ENCODE results near the gene ESF1. TPM values are rescaled to one million over a fixed set of nuclear protein-coding genes. Genes with fewer than 3 reads are reported as not detected.
"Not testable (repeated sequence)": the region's sequence is repeated elsewhere in the genome, so short reads cannot be mapped to it uniquely, and the experiment has no call there.

Gene ESF1
- total RNA-seq, 1 experiment from 2014 or later: 11.4 TPM

DNA sequence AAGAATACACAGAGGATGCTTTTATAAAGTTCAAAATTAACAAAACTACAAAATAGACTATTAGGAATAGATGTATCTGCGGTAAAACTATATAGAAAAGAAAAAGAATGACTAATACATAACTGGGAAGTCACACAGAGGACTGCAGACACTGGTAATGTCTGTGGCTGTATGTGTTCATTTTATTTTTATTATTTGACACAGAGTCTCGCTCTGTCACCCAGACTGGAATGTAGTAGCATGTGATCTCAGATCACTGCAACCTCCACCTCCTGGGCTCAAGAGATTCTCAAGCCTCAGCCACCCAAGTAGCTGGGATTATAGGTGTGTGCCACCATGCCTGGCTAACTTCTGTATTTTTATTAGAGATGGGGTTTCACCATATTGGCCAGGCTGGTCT lies 38.9 kb downstream of the ESF1 start:
- DNase-seq (ENCODE audit: low read depth): no peak

DNA sequence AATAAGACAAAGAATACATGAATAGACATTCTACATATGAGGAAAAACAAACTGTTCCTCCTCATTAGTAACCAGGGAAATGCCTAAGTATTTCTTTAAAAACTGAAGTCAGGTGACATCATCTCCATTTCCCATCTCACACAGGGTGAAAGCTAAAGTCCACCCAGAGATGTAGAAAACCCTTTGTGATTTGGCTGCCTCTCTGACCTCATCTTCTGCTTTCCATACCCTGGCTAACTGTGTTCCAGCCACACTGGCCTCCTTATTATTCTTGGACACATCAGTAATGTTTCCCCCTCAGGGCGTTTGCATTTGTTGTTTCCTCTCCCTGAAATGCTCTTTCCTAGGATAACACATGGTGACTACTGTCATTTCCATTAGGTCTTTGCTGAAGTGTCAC lies 40.4 kb downstream of the ESF1 start:
- no peak for DNase-seq (ENCODE audit: low read depth)

DNA sequence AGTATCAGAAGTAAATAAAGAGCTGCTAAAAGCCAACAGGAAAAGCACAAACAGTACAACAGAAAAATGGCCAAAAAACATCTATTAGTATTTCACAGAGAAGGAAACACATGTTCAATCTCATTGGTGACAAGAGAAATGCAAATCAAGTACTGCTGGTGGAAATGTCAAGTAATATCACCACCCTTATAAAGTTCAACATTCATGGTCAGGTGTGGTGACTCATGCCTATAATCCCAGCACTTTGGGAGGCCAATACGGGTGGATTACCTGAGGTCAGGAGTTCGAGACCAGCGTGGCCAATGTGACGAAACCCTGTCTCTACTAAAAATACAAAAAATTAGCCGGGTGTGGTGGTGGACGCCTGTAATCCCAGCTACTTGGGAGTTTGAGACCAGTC lies 42.8 kb downstream of the ESF1 start:
- no peak for DNase-seq (ENCODE audit: low read depth)

DNA sequence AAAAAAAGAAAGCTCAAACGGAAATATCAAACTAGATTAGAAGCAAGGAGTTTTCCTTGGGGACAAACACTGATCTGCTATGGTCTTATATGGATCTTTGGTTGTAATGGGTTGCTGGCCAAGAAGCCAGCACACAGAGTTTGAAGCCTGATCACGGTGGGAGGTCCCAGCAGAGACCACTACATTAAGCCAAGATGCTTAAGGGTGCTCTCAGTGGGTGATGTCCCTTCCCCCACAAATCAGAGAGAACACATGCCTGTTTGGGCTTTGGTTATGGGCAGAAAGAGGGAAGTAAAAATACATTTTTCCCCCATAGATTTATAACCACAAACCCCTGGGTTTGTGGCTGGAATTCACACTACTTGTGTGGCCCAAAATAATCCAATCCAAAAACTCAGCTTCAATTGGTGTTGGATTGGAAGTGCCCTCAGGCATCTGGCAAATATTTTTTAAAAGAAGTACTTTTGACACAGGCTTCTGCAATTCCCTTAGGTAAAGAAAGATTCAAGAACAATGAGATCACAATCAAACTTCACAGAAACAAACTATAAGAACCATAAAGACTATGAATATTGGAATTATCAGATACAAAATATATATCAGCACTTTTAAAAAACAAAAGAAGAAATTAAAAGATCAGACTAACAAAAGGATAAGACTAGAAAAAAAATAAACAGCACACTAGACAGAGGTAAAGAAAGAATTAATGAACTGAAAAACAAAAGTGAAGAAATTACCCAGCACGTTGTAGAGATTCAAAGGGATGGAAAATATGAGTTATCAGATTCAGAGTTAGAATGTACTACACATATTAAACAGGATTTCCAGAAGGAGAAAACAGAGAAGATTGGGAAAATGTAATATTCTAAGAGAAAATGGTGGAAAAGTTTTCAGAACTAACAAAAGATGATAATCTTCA lies 44.7 kb downstream of the ESF1 start:
- DNase-seq (ENCODE audit: low read depth): no peak

DNA sequence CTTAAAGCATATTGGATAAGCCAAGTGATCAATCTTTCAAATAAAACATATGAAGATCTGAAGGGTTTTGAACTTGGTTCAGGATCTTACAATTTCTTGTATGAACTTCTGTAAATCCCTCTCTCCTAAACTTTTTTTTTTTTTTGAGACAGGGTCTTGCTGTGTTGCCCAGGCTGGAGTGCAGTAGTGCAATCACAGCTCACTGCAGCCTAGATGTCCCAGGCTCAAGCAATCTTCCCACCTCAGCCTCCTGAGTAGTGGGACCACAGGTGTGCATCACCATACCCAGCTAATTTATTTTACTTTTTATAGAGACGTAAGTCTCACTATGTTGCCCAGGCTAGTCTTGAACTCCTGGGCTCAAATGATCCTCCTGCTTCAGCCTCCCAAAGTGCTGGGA lies 46.5 kb downstream of the ESF1 start:
- DNase-seq (ENCODE audit: low read depth): not testable (repeated sequence)

DNA sequence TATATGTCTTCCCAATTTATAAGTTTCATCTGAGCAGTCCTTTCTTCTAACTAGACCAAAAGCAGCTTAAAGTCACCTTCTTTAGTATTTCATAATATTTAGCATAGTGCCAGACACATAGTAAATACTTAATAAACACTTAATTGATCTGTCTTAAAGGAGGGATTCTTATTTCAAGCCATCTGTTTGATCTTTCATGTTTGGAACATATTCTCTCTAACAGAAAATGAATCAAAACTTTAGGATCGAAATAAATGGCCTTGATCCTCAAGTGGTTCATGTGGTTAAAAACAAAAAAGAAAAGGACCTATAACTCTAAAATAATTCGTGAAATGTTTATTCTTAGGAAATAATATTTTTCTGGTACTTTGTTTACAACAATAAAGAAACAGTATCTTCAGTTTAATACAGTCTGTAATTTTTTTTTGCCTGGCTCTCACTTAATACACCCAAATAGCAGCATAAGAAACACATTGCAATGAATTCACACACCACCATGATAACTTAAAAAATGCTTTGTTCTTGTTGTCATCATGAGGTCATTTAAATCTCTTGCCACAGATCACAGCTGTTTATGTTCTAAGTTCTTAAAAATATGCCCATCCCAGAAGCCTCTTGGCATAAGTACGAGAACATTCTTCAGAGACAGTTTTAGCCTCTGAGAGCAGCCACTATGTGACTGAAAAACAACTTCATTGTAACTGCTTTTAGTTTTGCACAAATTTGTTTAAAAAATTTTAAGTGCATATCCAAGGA lies 48.1 kb downstream of the ESF1 start:
- no peak for DNase-seq (ENCODE audit: low read depth)

DNA sequence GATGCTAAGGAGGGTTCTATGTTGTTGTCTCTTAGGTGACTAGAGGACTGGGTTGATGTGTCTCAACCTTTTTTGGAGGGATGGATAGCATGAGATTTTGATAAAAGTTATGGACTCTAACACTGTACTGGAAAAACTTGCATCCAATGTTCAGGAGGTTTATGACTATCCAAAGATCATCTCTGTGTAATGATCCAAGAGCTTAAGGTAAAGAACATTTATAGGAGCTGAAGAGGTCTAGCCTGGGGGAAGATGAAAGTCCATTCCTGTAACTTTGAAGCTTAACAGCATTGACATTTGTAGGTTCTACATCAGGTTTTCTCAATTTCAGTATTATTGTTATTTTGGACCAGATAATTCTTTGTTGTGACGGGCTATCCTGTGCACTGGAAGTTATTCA lies 48.9 kb downstream of the ESF1 start:
- no peak for DNase-seq (ENCODE audit: low read depth)

DNA sequence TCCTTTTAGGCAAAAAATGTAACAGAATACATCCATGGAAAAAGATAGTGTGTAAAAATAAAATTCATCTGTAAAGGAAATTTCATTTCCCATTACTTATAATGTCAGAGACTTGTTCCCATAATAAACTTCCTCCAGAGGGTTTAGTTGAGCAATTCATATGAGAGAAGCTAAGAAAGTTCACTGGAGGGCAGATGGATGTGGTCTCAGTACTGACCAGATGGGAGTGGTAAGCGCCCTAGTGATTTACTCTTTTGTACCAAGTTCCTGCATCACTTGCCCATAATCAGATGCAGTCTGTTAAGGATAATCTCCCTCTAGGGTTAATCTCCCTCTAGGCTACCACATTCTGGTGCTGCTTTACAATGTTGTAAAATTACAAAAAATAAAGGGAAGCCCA lies 61.7 kb downstream of the ESF1 start:
- no peak for DNase-seq (ENCODE audit: low read depth)

DNA sequence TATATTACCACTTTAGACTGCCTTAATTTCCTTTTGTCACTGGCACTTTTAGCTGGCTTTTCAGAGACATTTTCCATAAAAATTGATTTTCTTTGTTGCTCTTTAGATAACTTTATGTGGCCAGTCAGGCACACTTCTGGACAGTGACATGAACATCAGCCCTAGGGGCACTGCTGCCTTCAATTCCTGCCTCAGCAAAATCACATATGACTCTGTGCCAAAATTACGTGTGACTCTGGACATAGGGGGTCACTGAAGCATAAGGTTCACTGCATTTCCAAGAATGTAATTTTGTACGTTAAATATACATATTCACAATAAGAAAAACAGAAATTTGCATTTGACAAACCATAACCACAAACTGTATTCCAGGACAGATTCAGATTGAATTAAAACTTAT lies 66.5 kb downstream of the ESF1 start:
- no peak for DNase-seq (ENCODE audit: low read depth)

DNA sequence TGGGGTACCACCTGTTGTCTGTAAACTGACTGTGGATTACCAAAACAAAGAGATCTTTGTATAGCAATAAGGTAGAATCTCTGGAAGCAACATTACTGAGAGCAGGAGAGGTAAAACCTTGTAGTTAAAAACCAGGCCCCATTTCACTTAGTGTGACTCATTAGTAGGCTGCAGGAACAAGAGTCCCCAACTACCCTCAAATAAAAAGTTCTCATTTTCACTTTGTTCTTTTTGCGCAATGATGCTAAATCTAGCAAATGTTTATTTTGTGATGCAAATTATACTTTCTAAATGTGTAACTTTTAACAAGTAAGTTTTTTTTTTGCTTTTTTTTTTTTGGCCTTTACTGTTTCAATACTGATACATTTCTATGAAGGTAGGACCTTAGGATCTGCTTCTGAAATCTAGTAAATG lies 67.1 kb downstream of the ESF1 start:
- no peak for DNase-seq (ENCODE audit: low read depth)

DNA sequence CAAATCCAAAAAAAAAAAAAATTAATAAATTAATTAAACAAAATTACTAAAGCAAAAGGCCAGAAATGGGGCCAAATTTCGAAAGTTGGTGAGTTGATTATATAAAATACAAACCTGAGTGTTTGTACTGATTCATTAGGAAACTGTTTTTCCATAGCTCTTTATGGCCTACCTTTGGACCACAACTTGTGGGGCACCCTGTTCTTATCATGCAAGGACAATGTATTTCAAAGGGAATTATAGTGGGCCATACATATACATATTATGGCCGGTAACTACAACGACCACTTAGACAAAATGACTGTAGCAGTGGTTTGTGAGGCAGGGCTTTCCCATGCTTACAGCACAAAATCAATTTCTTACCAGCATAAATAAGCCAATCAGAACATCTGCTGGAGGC lies 69.5 kb downstream of the ESF1 start:
- no peak for DNase-seq (ENCODE audit: low read depth)

DNA sequence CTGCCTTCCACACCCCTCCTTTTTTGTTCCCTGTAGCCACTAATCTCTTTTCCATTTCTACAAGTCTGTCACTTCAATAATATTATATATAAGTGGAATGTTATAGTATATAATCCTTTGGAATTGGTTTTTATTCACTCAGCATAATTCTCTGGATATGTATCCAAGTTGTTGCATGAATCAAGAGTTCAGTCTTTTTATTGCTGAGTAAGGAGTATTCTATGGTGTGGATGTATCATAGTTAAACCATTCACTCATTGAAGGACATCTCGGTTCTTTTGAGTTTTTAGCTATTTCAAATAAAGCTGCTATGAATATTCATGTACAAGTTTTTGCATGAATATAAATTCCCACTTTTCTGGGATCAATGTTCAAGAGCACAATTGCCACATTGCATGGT lies 76.5 kb downstream of the ESF1 start:
- no peak for DNase-seq (ENCODE audit: low read depth)

DNA sequence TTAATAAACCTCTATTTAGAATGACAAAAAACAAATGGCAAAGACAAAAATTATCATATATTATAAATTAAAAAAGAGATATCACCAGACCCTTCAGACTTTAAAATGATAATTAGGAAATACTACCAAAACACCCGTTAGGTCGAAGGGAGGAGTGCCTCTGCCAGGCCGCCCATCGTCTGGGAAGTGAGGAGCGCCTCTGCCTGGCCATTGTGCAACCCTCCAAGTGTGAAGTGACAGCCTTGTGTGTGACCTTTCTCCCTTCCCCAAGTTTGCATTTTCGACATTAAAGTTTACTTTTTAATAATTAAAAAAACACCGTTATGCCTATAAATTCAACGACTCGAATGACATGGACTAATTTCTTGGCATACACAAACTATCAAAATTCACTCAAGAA lies 81.5 kb downstream of the ESF1 start:
- DNase-seq (ENCODE audit: low read depth): no peak

DNA sequence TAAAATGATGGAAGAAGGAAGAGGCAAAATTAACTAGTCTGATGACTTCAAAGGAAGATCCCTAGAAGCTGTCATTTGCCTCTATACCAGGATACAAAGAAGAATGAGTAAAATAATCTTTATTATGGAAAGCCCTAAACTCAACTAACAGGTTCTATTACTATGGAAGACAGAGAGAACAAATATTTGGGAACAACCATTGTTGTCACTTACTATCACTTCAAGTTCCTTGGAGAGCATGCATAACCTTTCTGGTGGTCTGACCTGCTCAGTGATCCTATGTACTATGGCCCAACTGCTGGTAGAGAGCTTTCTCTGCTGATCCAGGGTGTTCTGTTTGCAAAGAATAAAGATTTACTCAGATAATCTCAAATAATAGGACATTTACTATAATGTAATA lies 83.2 kb downstream of the ESF1 start:
- no peak for DNase-seq (ENCODE audit: low read depth)

DNA sequence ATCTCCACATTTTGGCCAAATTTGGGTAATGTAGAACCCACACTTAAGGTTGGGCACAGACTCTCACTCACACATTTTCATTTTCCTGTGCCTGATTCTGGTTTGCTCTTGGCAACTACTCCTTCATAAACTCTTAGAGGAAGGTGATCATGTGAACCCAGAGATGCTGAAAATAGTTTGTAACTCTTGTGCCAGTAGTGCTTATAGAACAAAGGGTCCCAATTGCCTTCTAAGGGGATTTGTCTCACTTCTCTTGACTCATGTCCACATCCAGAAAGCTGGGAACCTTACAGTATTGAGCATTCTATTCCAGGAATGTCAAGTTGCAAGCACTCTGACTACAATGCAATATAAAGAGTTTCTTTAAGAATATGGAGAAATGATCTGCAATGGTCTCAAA lies 84.0 kb downstream of the ESF1 start:
- no peak for DNase-seq (ENCODE audit: low read depth)

DNA sequence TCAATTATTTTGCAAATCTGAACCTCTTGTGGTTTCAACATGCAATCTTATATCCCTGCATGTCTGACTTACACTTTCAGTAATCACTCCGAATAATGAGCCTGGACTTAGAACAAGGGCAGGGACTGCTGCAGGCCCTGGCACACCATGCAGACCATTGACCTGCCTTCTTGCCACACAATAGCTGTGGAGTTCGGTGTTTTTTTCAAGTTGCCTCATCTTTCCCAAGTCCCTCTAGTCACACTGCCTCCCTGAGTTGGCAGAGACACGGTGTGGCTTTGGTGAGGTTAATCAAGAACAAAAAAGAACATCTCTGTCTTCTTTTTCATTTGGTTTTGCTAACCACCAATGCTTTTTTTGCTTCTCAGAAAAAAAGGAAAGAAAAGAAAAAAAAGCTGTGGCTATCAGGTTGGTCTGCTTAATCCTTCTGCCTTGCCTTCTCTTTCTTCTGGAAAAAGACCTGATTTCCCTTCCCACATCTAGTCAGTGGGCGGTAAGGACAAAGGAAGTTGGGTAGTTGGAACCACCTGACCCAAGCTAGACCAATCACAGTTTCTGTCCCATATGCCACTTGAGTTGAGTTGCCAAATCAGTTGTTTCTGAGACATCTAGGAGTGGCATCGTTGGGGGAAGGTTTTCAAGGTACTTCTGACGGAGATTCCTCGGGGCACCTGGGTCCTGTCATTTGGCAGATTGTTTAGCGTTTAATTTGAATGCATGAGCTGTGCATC lies 90.1 kb downstream of the ESF1 start:
- no peak for DNase-seq (ENCODE audit: low read depth)

DNA sequence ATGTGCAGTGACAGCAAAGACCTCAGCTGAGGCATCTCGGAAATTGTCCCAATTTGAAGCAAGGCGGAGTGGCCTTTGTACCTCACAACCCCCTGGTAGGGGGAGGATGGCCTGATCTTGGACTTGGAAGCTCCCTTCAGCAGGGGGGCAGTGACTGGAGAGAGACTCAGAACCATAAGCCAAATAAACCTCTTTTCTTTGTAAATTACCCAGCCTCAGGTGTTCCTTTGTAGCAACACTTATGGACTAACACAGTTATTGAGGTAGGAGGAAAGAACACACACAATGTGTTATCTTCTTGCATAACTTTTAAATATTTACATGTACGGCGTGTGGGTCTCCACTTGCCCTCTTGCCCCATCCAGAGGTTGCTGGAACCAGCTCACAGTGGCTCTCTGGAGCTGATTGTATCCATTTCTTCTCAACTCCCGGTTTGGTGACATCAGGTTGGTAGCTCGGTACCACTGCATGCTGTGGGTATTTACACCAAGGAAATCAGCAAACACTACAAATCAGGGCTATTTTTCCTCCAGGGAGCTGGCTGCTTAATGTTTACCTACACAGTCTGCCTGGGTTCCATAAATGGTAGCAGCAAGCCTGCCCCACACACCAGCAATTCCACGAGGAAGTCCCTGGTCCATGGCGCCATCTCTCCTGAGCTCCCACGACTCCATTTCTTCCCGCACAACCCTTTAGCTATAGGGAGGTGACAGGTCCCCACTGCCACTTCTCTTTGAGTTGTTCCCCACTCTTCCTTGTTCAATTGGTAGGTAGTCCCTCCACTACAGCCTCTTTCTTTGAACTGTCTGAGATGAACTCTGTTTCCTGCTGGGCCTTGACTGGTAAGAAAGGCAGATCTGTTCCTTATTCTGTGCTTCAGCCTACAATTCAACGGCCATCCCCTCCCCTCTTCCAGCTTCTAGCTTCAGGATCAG lies 91.7 kb downstream of the ESF1 start:
- no peak for DNase-seq (ENCODE audit: low read depth)

DNA sequence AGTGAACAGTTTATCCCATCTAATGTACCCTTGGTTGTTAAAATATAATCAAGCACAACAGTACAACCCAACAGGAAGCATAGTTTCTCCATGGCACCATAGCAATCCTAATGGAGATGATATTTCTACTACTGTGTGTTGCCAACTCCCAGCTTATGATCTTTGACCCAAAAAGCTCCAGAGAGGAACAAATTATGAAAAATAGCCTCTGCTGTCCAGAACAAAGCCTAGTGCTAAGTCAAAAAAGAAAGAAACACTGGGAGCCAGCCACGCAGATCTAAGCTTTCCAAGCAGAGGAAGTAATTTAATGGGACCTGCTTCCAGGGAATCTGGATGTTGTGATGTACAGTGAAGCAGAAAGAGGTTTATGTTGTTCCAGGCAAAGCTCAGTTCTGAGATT lies 93.8 kb downstream of the ESF1 start:
- DNase-seq (ENCODE audit: low read depth): no peak

DNA sequence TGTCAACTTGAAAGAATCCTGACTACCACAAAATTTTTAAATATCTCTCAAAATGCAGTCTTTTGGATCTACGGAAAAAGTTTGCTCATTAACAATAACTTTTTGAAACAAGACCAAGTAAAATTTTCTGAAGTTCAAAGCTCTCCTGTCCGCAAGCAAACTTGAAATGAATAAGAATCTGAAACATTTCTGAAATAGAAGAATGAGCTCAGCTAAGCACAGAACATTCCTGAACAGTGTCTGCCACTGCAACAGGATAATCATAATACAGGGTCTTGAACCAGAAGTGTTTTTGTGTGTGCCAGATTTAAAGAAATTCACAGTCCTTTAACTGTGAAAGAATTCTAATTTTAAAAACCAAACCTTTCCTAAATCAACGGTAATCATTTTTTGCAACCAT lies 96.9 kb downstream of the ESF1 start:
- no peak for DNase-seq (ENCODE audit: low read depth)

DNA sequence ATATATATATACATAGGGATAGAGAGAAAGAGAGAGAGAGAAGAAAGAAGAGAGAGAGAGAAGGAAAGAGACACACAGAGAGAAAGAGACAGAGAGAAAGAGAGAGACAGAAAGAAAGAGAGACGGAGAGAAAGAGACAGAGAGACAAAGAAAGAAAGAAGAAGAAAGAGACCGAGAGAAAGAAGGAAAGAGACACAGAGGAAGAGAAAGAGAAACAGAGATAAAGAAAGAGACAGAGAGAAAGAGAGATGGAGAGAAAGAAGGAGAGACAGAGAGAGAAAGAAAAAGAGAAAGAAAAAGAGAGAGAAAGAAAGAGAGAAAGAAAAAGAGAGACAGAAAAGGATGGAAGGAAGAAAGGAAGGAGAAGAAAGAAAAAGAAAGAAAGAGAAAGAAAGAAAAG lies 99.1 kb downstream of the ESF1 start:
- no peak for DNase-seq (ENCODE audit: low read depth)

All from HT1080 (cell line).